Measurements from ENCODE around the gene FSTL5.

- TF ChIP-seq CTCF (conservative IDR thresholded peaks at IDR 0.05) (no peak), EZH2 (IDR thresholded peaks at IDR 0.05; ENCODE audit: low read depth) (no peak)
Measured at GRCh38 chr4:161900110-161900509, 263.7 kb downstream of the FSTL5 start.
